HepG2 (cell line): ENCODE measurements around the gene UGCG. TPM values are rescaled to one million over a fixed set of nuclear protein-coding genes. Genes with fewer than 3 reads are reported as not detected.

ENCODE experiments used
- ATAC-seq: fragments of 200-7000 bp; cut with Tn5 transposase; 3 replicates; pipeline ENCODE4 v1.9.1; 2020; ENCODE audit warnings: mild to moderate bottlenecking, moderate library complexity
- BruUV-seq: library from RNA; stranded (reverse); fragments of 400-500 nt; replicated peaks from 2 replicates; lab custom pipeline; 2021; lab: Mats Ljungman, UMichigan
- CTCF ChIA-PET: fragments of 300-600 bp; formaldehyde crosslinking; extraction: SDS; loops from one replicate; lab custom pipeline; 2021; ENCODE audit warnings: low total read pairs, inconsistent platforms, low intra/inter-chr PET ratio; lab: Yijun Ruan, JAX
- POLR2A ChIA-PET: fragments of 350-600 bp; sonication (Branson Sonifier 250); formaldehyde crosslinking; loops from one replicate; lab custom pipeline; 2020; ENCODE audit warnings: antibody characterized with exemption, inconsistent platforms; lab: Yijun Ruan, JAX
- DNase-seq: peaks from one replicate; pipeline ENCODE4 v3.0.0-alpha.2; 2015; ENCODE audit warnings: low spot score
- FAIRE-seq: peaks from 3 replicates; lab custom pipeline; 2011; peaks lifted over from hg19 to GRCh38; lab: Jason Lieb, UNC
- H2AFZ ChIP-seq: one replicate; pipeline ENCODE4 v1.6.1; 2011; ENCODE audit warnings: low read length, inconsistent platforms
- H3K27ac ChIP-seq: fragments of 300-600 bp; 3 replicates; pipeline ENCODE4 v1.8.0; 2011; ENCODE audit warnings: mixed run types, mild to moderate bottlenecking, mixed read lengths, low read length, inconsistent platforms; ENCODE audit not compliant: insufficient read depth; ENCODE audit errors: extremely low read length
- H3K27me3 ChIP-seq, 2 experiments: fragments of 200-600 bp in 1 of 2; 2 replicates in 1 of 2; 3 replicates in 1 of 2; pipeline versions ENCODE4 v1.6.0 to v1.8.0; 2011; ENCODE audit warnings: low read length in 2 of 2, mild to moderate bottlenecking in 2 of 2, moderate library complexity in 2 of 2, inconsistent platforms in 1 of 2; ENCODE audit not compliant: insufficient read depth in 2 of 2, control insufficient read depth in 1 of 2
- H3K36me3 ChIP-seq, 2 experiments: fragments of 200-600 bp in 1 of 2; replicated peaks in 1 of 2; 2 replicates in 1 of 2; 3 replicates in 1 of 2; pipeline versions ENCODE4 v1.5.1 to v1.8.0; 2011; ENCODE audit warnings: low read length in 2 of 2, inconsistent platforms in 1 of 2; ENCODE audit not compliant: insufficient read depth in 2 of 2, control insufficient read depth in 1 of 2
- H3K4me1 ChIP-seq: 2 replicates; pipeline ENCODE4 v1.5.1; 2012; ENCODE audit warnings: low read length, inconsistent platforms; ENCODE audit not compliant: insufficient read depth
- H3K4me2 ChIP-seq: 2 replicates; pipeline ENCODE4 v1.6.0; 2011; ENCODE audit warnings: low read depth, low read length, inconsistent platforms
- H3K4me3 ChIP-seq, 3 experiments: fragments of 200-600 bp in 1 of 3; sonication (generic), shearing (Covaris generic) in 1 of 3; replicated peaks in 1 of 3; 2 replicates each; pipeline ENCODE4 v1.5.1; 2011 to 2016; ENCODE audit warnings: low read length in 3 of 3, inconsistent platforms in 2 of 3, low read depth in 2 of 3, mild to moderate bottlenecking in 2 of 3, control low read depth in 1 of 3, mixed read lengths in 1 of 3; ENCODE audit not compliant: insufficient read depth in 1 of 3
- H3K79me2 ChIP-seq: one replicate; pipeline ENCODE4 v1.6.1; 2011; ENCODE audit warnings: low read length, inconsistent platforms; ENCODE audit not compliant: insufficient read depth
- H3K9ac ChIP-seq: 2 replicates; pipeline ENCODE4 v1.6.0; 2011; ENCODE audit warnings: mild to moderate bottlenecking, low read depth, low read length, inconsistent platforms; ENCODE audit not compliant: insufficient read depth
- H3K9me3 ChIP-seq: 2 replicates; pipeline ENCODE4 v1.5.1; 2012; ENCODE audit warnings: mild to moderate bottlenecking, low read length
- H4K20me1 ChIP-seq: 2 replicates; pipeline ENCODE4 v1.6.0; 2011; ENCODE audit warnings: inconsistent platforms, mild to moderate bottlenecking, low read length, moderate library complexity; ENCODE audit not compliant: insufficient read depth
- CEBPB ChIP-seq: IDR thresholded peaks from 2 replicates; pipeline ENCODE4 v1.6.1; 2011; ENCODE audit warnings: low read depth, low read length, improper control_type of control experiment, borderline replicate concordance
- CHD2 ChIP-seq: IDR thresholded peaks from 2 replicates; pipeline ENCODE4 v1.6.1; 2011; ENCODE audit warnings: low read depth, low read length, improper control_type of control experiment
- ISX ChIP-seq: sonication (generic); formaldehyde crosslinking; conservative IDR thresholded peaks from 2 replicates; pipeline ENCODE4 v1.5.0; 2020; ENCODE audit warnings: missing genetic modification reagents
- SMARCE1 ChIP-seq: fragments of 450-650 bp; IDR thresholded peaks from 2 replicates; pipeline ENCODE4 v1.6.1; 2017; ENCODE audit warnings: borderline replicate concordance
- SOX6 ChIP-seq, 2 experiments: fragments of 450-650 bp in 1 of 2; sonication (generic) in 1 of 2; formaldehyde crosslinking in 1 of 2; IDR thresholded peaks; 2 replicates each; pipeline versions ENCODE4 v1.4.0 to v1.6.1; 2017 to 2020; ENCODE audit warnings: antibody characterized with exemption in 1 of 2, mild to moderate bottlenecking in 1 of 2, missing genetic modification reagents in 1 of 2
- ZNF503 ChIP-seq: sonication (generic); formaldehyde crosslinking; IDR thresholded peaks from 2 replicates; pipeline ENCODE4 v1.4.0; 2020; ENCODE audit warnings: missing genetic modification reagents
- ZSCAN9 ChIP-seq: IDR thresholded peaks from 2 replicates; pipeline ENCODE4 v1.6.1; 2016; ENCODE audit warnings: borderline replicate concordance
- WGBS: methylation state at CpG from one replicate; pipeline ENCODE4 v1.1.6; 2017; ENCODE audit warnings: low lambda C conversion rate; 5-methylcytosine and 5-hydroxymethylcytosine counted together
- in situ Hi-C: cut with HindIII; loops from 2 replicates; pipeline ENCODE4 v1.10.0; 2017; ENCODE audit warnings: low pct_unique_long_range_greater_than_20kb; ENCODE audit not compliant: extremely low pct_ligation_motif_present
- intact Hi-C: fragments of 100-400 bp; cut with micrococcal nuclease; formaldehyde crosslinking; loops from one replicate; pipeline ENCODE4 v1.10.0; 2022; ENCODE audit not compliant: unreplicated experiment
- polyA plus RNA-seq, 8 experiments: library from polyadenylated mRNA; depleted of rRNA in 3 of 8; stranded (reverse) in 7 of 8; unstranded in 1 of 8; fragments of >200 nt; fragmentation: Illumina TruSeq in 4 of 8; extraction: Trizol in 4 of 8; gene quantifications; 2 replicates each; pipeline versions ENCODE4 v1.2.1 to v1.2.3, GENCODE V29; 2011 to 2016; ENCODE audit warnings: low read depth in 4 of 8, missing spikeins in 1 of 8, mixed read lengths in 1 of 8; ENCODE audit not compliant: insufficient read depth in 1 of 8
- total RNA-seq, 5 experiments: library from RNA; depleted of rRNA; stranded (reverse); fragments of >200 nt; fragmentation: Illumina TruSeq; extraction: Trizol; gene quantifications; 2 replicates each; pipeline ENCODE4 v1.2.3, GENCODE V29; 2016; ENCODE audit warnings: low read depth in 1 of 5
- TF ChIP-seq, protein P1 (sequence below): sonication (generic); formaldehyde crosslinking; IDR thresholded peaks from 2 replicates; pipeline ENCODE4 v1.5.0; 2020; ENCODE audit warnings: mild to moderate bottlenecking, missing genetic modification reagents
- TF ChIP-seq, protein P2 (sequence below): sonication (generic); formaldehyde crosslinking; IDR thresholded peaks from 2 replicates; pipeline ENCODE4 v1.5.0; 2020; ENCODE audit warnings: mild to moderate bottlenecking, missing genetic modification reagents

Gene UGCG
- total and polyA plus RNA-seq, 2 of the 13 experiments (the other 11 are each of a cell fraction or from before 2014, with no cell fraction given): 10.5 to 13.9 TPM

DNA sequence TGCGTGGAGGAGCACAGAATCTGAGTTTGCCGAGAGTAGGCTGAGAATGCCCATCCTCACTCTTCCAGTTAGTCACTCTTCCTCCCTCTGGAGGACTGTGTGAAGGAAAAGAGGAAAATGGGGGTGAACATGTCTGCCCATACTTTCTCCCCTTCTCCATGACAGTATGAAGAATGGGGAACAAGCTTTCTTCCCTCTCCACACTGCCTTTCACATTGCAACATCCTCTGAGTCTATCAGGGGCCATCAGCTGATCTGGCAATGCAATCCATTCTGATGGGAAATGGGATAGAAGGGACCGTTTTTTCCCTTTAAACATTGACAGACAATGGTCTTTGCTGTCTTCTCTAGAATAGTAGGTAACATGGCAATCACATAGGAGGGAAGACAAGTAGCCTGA lies 56.8 kb downstream of the UGCG start:
- Histone ChIP-seq H3K4me3 (no peak overlapping the region), H2AFZ (no peak overlapping the region), H3K79me2 (no peaks in the 10 kb centered on the region), H3K4me2 (no peak overlapping the region), H3K27me3 (no peaks in the 10 kb centered on the region), H4K20me1 (no peaks in the 10 kb centered on the region), H3K4me1 (no peaks in the 10 kb centered on the region), H3K9me3 (no peaks in the 10 kb centered on the region), H3K36me3 (no peaks in the 10 kb centered on the region), H3K9ac (no peak overlapping the region), H3K27ac (no peak overlapping the region)
- DNase-seq: no peak
- POLR2A ChIA-PET: no interaction called here
- ATAC-seq: no peak
- intact Hi-C loops: no loop called here
- TF ChIP-seq CEBPB: 0 out of 2 replicates have a peak, but pooled peaks have one; percentile 9
- TF ChIP-seq, protein P1, sequence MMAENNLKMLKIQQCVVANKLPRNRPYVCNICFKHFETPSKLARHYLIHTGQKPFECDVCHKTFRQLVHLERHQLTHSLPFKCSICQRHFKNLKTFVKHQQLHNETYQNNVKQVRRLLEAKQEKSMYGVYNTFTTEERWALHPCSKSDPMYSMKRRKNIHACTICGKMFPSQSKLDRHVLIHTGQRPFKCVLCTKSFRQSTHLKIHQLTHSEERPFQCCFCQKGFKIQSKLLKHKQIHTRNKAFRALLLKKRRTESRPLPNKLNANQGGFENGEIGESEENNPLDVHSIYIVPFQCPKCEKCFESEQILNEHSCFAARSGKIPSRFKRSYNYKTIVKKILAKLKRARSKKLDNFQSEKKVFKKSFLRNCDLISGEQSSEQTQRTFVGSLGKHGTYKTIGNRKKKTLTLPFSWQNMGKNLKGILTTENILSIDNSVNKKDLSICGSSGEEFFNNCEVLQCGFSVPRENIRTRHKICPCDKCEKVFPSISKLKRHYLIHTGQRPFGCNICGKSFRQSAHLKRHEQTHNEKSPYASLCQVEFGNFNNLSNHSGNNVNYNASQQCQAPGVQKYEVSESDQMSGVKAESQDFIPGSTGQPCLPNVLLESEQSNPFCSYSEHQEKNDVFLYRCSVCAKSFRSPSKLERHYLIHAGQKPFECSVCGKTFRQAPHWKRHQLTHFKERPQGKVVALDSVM (CRISPR knock-in tag): no peak
- no peak for FAIRE-seq
- in situ Hi-C loops: no loop called here
- WGBS: 53% methylated on average over 3 of the region's 3 CpGs
- no TSS peak for BruUV-seq
- CTCF ChIA-PET: no interaction called here

DNA sequence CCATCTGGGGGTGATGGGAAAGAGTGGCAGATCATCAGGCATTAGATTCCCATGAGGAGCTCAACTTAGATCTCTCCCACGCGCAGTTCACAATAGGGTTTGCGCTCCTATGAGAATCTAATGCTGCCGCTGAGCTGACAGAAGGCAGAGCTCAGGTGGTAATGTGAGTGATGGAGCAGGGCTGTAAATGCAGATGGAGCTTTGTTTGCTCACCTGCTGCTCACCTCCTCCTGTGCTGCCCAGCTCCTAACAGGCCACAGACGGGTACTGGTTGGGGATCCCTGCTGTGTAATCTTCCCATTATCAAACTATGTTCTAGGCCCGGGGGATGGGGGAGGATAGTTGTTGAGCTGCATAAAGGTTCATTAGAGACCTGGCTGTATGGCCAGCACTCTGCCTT lies 58.4 kb downstream of the UGCG start:
- Histone ChIP-seq H3K4me3 (no peak overlapping the region), H3K27me3 (no peaks in the 10 kb centered on the region), H4K20me1 (no peaks in the 10 kb centered on the region), H3K4me1 (peaks cover 11% of the 10 kb centered on the region), H3K36me3 (no peaks in the 10 kb centered on the region), H3K79me2 (no peaks in the 10 kb centered on the region), H3K27ac (no peak overlapping the region), H3K9ac (no peak overlapping the region), H3K9me3 (no peaks in the 10 kb centered on the region), H2AFZ (no peak overlapping the region), H3K4me2 (no peak overlapping the region)
- intact Hi-C loops: no loop called here
- no TSS peak for BruUV-seq
- no peak for ATAC-seq
- in situ Hi-C loops: no loop called here
- WGBS: 72% methylated on average over 6 of the region's 6 CpGs
- no peak for DNase-seq
- no peak for TF ChIP-seq SMARCE1
- TF ChIP-seq SOX6 (IDR thresholded peaks at IDR 0.05): no peak
- no peak for TF ChIP-seq SOX6 (CRISPR knock-in tag; IDR thresholded peaks at IDR 0.05)
- TF ChIP-seq ISX (CRISPR knock-in tag): no peak
- TF ChIP-seq, protein P2, sequence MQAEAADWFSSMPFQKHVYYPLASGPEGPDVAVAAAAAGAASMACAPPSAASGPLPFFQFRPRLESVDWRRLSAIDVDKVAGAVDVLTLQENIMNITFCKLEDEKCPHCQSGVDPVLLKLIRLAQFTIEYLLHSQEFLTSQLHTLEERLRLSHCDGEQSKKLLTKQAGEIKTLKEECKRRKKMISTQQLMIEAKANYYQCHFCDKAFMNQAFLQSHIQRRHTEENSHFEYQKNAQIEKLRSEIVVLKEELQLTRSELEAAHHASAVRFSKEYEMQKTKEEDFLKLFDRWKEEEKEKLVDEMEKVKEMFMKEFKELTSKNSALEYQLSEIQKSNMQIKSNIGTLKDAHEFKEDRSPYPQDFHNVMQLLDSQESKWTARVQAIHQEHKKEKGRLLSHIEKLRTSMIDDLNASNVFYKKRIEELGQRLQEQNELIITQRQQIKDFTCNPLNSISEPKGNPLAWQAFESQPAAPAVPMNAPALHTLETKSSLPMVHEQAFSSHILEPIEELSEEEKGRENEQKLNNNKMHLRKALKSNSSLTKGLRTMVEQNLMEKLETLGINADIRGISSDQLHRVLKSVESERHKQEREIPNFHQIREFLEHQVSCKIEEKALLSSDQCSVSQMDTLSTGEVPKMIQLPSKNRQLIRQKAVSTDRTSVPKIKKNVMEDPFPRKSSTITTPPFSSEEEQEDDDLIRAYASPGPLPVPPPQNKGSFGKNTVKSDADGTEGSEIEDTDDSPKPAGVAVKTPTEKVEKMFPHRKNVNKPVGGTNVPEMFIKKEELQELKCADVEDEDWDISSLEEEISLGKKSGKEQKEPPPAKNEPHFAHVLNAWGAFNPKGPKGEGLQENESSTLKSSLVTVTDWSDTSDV (CRISPR knock-in tag): no peak
- no peak for TF ChIP-seq CHD2
- no peak for TF ChIP-seq ZNF503 (CRISPR knock-in tag)
- no peak for TF ChIP-seq ZSCAN9 (CRISPR knock-in tag)
- ChIA-PET POLR2A (no interaction called here), CTCF (no interaction called here)
- FAIRE-seq: no peak
